A673 (cell line): ENCODE measurements around the gene HERC4. TPM values are rescaled to one million over a fixed set of nuclear protein-coding genes. Genes with fewer than 3 reads are reported as not detected.

Source experiments
- BruUV-seq: library from RNA; stranded (reverse); fragments of 400-500 nt; replicated peaks from 2 replicates; lab custom pipeline; 2021; lab: Mats Ljungman, UMichigan
- CTCF ChIA-PET: fragments of 300-600 bp; sonication (Branson Sonifier 250); formaldehyde crosslinking; loops from one replicate; lab custom pipeline; 2022; ENCODE audit warnings: antibody characterized with exemption; lab: Charles Lee
- POLR2A ChIA-PET: fragments of 300-600 bp; sonication (Branson Sonifier 250); formaldehyde crosslinking; loops from one replicate; lab custom pipeline; 2022; ENCODE audit warnings: antibody characterized with exemption; ENCODE audit not compliant: low non-redundant PET; lab: Charles Lee
- DNase-seq: peaks from one replicate; pipeline ENCODE4 v3.0.0-alpha.2; 2015; ENCODE audit warnings: low spot score
- H3K27ac ChIP-seq: fragments of 200-600 bp; sonication (generic); 2 replicates; pipeline ENCODE4 v1.5.1; 2016; ENCODE audit warnings: mixed run types, low read depth, mild to moderate bottlenecking, mixed read lengths, antibody characterized with exemption, low read length; ENCODE audit not compliant: poor library complexity, severe bottlenecking
- H3K27me3 ChIP-seq: fragments of 200-600 bp; sonication (generic); replicated peaks from 2 replicates; pipeline ENCODE4 v1.6.1; 2017; ENCODE audit warnings: mixed run types, low read depth, mild to moderate bottlenecking, mixed read lengths, antibody characterized with exemption, low read length; ENCODE audit not compliant: insufficient read depth, poor library complexity
- H3K36me3 ChIP-seq: fragments of 200-600 bp; sonication (generic); 2 replicates; pipeline ENCODE4 v1.6.1; 2016; ENCODE audit warnings: mixed run types, mild to moderate bottlenecking, mixed read lengths, antibody characterized with exemption, low read length; ENCODE audit not compliant: insufficient read depth, poor library complexity, severe bottlenecking
- H3K4me1 ChIP-seq: fragments of 200-600 bp; sonication (generic); 2 replicates; pipeline ENCODE4 v1.6.1; 2017; ENCODE audit warnings: mixed run types, mild to moderate bottlenecking, mixed read lengths, antibody characterized with exemption, low read length; ENCODE audit not compliant: insufficient read depth, poor library complexity, severe bottlenecking
- H3K4me3 ChIP-seq: fragments of 200-600 bp; sonication (generic); 2 replicates; pipeline ENCODE4 v1.5.1; 2016; ENCODE audit warnings: low read depth, mixed run types, mild to moderate bottlenecking, mixed read lengths, low read length; ENCODE audit not compliant: poor library complexity, severe bottlenecking
- H3K9me3 ChIP-seq: fragments of 200-600 bp; sonication (generic); 2 replicates; pipeline ENCODE4 v1.6.1; 2016; ENCODE audit warnings: mixed run types, low read depth, mild to moderate bottlenecking, mixed read lengths, antibody characterized with exemption, low read length; ENCODE audit not compliant: poor library complexity, severe bottlenecking
- CTCF ChIP-seq: fragments of 300-800, 200-600 bp; sonication (generic); conservative IDR thresholded peaks from 2 replicates; pipeline ENCODE4 v1.5.1; 2017; ENCODE audit warnings: low read depth, mild to moderate bottlenecking, antibody characterized with exemption, low read length, moderate library complexity, mixed read lengths
- EZH2 ChIP-seq: fragments of 200-600 bp; sonication (generic); IDR thresholded peaks from 2 replicates; pipeline ENCODE4 v1.6.1; 2017; ENCODE audit warnings: borderline replicate concordance, low read depth, mild to moderate bottlenecking, mixed read lengths, antibody characterized with exemption, low read length; ENCODE audit not compliant: poor library complexity, severe bottlenecking
- intact Hi-C: fragments of 100-400 bp; cut with micrococcal nuclease; formaldehyde crosslinking; loops from one replicate; pipeline ENCODE4 v1.10.0; 2022; ENCODE audit not compliant: unreplicated experiment
- total RNA-seq: library from RNA; stranded (reverse); gene quantifications from 2 replicates; pipeline ENCODE4 v1.2.3, GENCODE V29; 2021

The HERC4 gene
- total RNA-seq, 1 experiment from 2014 or later = 52.2 TPM

DNA sequence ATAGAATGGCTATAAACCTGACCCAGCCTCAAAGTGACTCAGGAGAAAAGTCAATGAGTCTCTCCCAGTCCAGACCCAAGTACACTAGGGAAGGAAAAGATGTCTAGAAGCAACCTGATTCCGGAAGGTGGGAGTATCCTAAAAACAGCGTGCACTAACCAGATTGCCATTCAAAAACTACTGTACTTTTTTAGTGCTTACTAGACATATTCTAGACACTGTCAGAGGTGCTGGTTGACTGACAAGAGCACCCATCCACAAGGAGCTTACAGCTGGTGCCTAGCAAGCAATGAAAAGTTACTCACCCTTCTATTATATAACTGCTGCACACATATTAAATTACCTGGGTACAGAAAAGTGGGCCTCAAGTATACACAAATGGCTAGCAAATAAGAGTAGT, 109.6 kb downstream of the HERC4 start:
- ChIA-PET CTCF (no interaction called here), POLR2A (no interaction called here)
- H3K27ac ChIP-seq = no peak overlapping the region
- BruUV-seq = no TSS peak
- DNase-seq = no peak
- H3K27me3 ChIP-seq = no peaks in the 10 kb centered on the region
- H3K4me1 ChIP-seq = no peaks in the 10 kb centered on the region
- H3K9me3 ChIP-seq = no peaks in the 10 kb centered on the region
- H3K36me3 ChIP-seq = peaks cover 2% of the 10 kb centered on the region
- intact Hi-C loops = no loop called here
- no peak overlapping the region for H3K4me3 ChIP-seq
- TF ChIP-seq CTCF = no peak
- no peak for TF ChIP-seq EZH2

- no peak for DNase-seq
- no TSS peak for BruUV-seq
- POLR2A ChIA-PET = no interaction called here
- Histone ChIP-seq H3K4me1 (no peaks in the 10 kb centered on the region), H3K9me3 (no peaks in the 10 kb centered on the region), H3K27me3 (no peaks in the 10 kb centered on the region), H3K4me3 (no peak overlapping the region), H3K27ac (no peak overlapping the region), H3K36me3 (no peaks in the 10 kb centered on the region)
- CTCF ChIA-PET = no interaction called here
- TF ChIP-seq CTCF = no peak
- TF ChIP-seq EZH2 = no peak
- intact Hi-C loops = no loop called here
Measured at GRCh38 chr10:67959839-67960476, 115.1 kb downstream of the HERC4 start.

DNA sequence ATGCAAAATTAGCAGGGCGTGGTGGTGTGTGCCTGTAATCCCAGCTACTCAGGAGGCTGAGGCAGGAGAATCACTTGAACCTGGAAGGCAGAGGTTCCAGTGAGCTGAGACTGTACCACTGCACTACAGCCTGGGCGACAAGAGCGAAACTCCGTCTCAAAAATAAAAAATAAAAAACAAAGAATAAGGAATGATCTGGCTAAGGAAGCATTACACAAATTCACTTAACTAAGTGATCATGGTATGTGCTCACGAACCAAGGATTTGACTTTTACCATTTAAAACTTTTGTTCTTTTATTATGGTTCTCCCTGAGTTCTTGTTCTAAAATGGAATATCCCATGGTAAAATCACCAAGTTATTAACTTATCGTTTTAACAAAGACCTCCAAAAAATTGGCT, 119.5 kb downstream of the HERC4 start:
- Histone ChIP-seq H3K27ac (no peak overlapping the region), H3K27me3 (no peaks in the 10 kb centered on the region), H3K9me3 (no peaks in the 10 kb centered on the region), H3K4me1 (no peaks in the 10 kb centered on the region), H3K4me3 (no peak overlapping the region), H3K36me3 (no peaks in the 10 kb centered on the region)
- intact Hi-C loops = no loop called here
- ChIA-PET POLR2A (no interaction called here), CTCF (no interaction called here)
- no TSS peak for BruUV-seq
- no peak for DNase-seq
- no peak for TF ChIP-seq CTCF
- no peak for TF ChIP-seq EZH2
